T-helper 1 cell (primary cell): Measurements from ENCODE around the gene PRKN.

ENCODE experiments used
- DNase-seq, 5 donors: peaks; one replicate each; pipeline ENCODE4 v3.0.0-alpha.2; 2012 to 2020

The PRKN gene

GRCh38 chr6:161745594-161746141, 981.9 kb downstream of the PRKN start:
- no peak for DNase-seq

DNA sequence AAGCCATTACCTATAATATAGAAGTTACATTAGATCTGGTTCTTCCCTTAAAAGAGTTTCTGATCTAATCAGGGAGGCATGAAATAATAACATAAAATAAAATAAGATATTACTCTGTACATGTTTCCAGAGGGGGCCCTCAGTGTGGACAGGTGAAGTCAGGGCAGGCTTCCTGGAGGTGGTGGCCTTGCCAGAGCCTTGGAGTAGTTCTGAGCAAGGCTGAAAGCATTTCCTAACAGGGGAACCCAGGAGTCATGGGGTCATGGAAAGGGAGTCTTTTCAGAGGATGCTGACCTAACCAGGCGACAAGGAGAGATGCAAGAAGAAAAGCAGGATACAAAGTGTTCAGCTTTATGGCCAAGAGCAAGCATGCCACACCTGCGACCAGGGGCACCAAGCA, 982.4 kb downstream of the PRKN start:
- no peak for DNase-seq

GRCh38 chr6:161744211-161745067, 983.1 kb downstream of the PRKN start:
- no peak for DNase-seq

DNA sequence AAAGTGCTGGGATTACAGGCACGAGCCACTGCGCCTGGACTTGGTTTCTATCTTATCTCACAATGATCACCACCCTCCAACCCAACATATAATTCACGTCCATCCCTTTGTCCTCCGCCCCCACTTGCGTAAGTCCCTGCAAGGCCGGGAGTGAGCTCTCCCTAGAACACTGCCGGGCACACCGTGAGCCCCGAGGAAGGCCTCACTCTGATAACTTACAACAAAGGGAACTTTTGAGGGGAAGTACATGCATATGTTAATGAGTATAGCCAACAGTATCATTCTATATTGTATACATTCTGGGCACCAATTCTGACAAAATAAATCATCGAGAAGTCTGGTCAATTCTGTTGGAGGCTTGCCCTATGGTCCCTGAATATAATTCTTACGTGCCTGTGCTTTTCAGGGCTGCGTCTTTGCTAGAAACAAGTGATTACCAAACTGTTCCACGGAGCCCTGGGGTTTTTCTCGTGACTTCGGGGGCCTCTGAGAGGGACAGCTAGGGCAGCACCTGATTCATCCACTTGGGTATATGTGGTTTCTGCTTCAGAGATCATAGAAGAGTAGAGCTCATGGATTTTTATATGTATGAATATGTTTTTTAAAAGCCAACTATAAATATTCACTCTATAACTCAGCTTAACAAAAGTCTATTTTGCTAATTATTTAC, 983.9 kb downstream of the PRKN start:
- no peak for DNase-seq

DNA sequence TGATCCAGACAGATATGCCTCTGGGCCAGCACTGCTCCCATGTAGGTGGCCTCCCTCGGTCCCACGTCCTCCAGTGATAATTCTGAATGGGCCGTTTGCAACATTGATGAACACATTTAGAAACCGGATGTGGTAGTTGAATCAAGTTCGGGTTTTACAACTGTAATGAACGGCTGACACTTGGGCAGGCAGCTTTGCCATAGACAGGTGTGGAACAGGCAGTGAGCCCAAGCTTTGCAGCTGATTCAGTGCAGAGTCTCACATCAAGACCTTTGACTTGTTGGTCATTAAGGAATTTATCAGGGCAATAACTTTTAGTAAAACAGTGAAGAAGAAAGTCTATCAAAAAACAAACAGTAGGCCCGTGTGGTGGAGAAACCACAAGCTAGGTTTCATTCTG, 987.1 kb downstream of the PRKN start:
- DNase-seq = no peak

GRCh38 chr6:161736781-161737292, 990.7 kb downstream of the PRKN start:
- DNase-seq = no peak

DNA sequence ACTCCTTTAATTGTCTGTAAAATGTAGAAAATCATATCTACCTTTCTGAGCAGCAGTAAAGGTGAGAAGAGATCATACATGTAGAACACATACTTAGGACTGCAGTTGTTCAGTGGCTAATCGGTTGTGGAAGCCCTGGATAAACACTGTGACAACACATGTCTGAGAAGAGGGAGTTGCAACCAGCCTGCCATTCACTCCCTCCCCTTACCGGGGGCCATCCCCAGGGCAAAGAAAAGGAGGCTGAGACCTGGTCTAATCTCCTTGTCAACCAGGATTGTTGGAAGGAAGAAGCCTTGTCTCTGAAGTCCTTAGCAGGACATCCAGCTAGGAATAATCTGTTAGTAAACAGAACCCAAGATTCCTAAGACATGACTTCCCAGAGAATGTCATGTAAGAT, 991.2 kb downstream of the PRKN start:
- no peak for DNase-seq

- no peak for DNase-seq
These were observed 995.0 kb downstream of the PRKN start for GRCh38 chr6:161732594-161732993.

DNA sequence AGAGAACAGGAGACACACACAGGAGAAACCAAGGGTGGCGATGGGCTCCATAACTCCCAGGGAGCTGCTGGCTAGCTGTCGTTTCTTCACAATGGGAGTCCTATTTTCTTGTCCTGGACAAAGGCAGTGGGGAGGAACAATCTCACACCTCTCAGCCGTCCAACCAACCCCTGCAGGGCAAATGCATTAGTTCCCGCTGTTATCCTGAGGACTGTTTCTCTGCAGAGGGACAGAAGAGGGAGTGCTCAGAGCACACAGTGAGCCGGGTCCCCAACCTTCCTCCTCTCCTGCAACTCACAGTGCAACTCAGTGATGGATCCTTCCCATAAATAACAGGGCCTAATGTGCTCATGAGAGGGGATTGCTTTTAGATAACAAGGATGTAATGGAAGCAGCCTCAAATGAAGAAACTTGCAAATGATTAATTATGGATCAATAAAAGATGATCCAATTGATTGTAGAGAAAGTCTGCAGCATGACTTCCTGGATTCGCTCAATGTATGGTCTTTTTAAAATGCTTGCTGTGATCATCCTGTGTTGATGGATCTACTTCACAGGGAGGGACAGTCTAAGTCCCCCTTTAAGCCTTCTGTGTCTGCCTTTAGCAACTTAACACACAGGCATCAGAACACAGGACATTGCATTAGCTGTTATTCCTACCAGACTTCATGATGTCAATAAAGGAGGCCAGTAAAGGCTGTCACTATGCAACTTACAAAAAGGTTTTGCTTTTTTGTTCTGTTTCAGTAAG, 1000.3 kb downstream of the PRKN start:
- no peak for DNase-seq

DNA sequence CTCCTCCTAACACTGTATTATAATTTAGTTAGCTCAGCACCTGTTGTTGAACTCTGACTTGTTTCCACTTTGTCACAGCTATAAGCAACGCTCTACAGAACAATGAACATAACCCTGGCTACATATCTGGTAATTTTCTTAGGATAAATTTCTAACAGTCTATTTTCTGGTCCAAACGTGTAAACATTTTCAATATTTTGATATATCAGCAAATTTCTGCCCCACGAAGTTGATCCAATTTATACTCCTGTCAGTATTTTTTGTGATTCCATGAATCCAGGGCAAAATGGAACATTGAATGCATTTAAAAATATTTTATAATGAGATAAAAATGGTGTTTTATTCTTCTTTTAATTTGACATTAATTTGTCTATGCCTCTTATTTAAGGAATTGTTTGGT, 1005.2 kb downstream of the PRKN start:
- DNase-seq = no peak

- no peak for DNase-seq
These were observed 1006.1 kb downstream of the PRKN start for GRCh38 chr6:161721511-161721910.

GRCh38 chr6:161716176-161716575, 1011.4 kb downstream of the PRKN start:
- no peak for DNase-seq

- DNase-seq = no peak
These were observed 1015.6 kb downstream of the PRKN start for GRCh38 chr6:161711938-161712337.

DNA sequence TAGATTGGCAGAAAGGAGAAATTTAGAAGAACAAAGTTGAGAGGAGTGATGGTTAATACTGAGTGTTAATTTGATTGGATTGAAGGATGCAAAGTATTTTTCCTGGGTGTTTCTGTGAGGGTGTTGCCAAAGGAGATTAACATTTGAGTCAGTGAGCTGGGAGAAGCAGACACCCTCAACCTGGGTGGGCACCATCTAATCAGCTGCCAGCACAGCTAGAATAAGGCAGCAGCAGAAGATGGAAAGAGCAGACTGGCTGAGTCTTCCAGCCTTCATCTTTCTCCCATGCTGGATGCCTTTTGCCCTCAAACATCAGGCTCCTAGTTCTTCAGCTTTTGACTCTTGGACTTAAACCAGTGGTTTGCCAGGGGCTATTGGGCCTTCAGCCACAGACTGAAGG, 1016.1 kb downstream of the PRKN start:
- DNase-seq = no peak

DNA sequence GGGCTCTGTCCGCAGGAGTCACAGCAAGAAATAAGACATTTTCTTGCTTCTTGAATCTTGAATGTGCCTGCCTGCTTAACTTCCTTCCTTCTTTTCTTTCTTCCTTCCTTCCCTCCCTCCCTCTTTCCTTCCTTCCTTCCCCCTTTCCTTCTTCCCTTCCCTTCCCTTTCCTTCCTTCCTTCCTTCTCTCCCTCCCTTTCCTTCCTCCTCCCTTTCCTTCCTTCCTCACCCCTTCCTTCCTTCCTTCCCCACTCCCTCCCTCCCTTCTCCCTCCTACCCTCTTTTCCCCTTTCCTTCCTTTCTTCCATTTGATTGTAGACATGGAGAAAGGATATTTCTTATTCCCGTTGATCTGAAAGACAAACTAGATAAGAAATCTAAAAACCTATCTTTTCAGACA, 1016.9 kb downstream of the PRKN start:
- DNase-seq = no peak

GRCh38 chr6:161701056-161701455, 1026.5 kb downstream of the PRKN start:
- no peak for DNase-seq

DNA sequence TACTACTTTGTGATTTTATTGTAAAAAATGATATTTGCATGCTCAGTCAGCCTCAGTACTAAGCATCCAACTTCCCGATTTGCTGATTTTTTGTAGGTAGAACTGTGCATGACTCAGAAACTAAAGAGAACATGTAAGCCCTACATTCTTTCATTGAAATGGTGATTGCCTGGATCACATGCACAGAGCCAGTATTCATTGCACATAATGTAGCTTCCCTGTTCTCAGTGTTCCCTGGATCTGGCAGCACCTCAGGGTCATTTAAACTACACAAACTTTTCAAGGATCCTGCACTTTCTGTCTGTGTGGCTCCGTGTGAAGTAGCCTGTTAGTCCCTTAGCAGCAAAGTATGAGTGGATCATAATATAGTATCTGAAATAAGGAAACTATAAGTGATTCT, 1030.8 kb downstream of the PRKN start:
- DNase-seq = no peak

DNA sequence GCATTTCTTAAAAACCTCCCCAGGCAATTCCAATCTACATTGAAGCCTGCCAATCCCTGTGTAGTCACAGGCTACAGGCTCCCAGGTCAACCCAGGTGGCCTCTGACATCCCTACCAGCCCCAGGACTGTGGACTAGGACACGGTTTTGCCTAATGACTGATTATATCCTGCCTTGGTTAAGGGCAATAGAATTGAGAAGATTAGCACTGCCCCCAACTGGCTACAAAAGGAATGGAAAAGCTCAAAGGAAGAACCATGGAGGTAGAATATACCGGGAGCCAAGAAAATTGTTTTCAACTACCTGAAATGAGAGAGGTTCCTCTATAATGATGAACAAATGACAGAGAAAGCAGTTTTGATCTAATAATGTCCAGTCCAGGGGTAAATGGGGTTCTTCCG, 1032.6 kb downstream of the PRKN start:
- DNase-seq = no peak

DNA sequence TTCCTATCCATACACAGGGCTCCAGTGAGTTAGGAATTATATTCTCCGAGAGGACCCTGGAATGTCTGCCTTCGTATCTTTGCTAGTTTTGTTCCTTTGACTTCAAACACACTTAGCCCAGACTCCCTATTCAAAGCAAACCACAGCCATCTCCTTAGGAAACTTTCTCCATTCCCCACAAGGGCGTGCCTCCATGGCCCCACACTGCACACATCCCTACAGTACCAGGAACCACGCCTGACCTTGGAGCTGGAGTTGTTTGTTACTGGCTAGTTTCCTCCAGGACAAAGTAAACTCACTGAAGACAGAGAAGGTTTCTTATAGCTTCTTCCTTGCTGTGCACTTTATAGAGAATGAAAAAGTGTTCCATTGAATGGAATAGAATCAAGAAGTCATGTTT, 1040.9 kb downstream of the PRKN start:
- no peak for DNase-seq

GRCh38 chr6:161684731-161685475, 1042.7 kb downstream of the PRKN start:
- no peak for DNase-seq

DNA sequence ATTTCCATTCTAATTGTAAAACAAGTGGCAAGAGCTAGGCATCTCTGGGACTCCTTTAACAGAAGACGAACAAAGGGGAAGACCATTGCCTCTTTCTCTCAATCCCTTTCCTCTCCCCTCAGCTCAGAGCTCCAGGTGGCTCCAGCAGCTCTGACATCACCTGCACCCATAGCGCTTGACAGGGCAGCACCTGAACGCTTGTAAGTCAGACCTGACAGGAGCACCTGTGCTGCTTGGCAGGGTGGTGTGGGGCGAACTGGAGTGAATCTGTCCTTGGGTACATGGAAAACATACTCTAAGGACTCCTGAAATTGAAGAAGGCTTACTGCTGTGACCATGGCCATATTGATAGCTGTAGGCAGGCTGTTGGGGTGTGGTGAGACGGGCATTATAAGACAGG, 1044.2 kb downstream of the PRKN start:
- no peak for DNase-seq

GRCh38 chr6:161682982-161683381, 1044.6 kb downstream of the PRKN start:
- DNase-seq = no peak
